PC-3 (cell line): Measurements from ENCODE around the gene TAGLN2. TPM values are rescaled to one million over a fixed set of nuclear protein-coding genes. Genes with fewer than 3 reads are reported as not detected.

ENCODE experiments used
- ATAC-seq: fragments of 200-7000 bp; cut with Tn5 transposase; 2 replicates; pipeline ENCODE4 v1.9.1; 2020; ENCODE audit warnings: mild to moderate bottlenecking, moderate library complexity
- BruUV-seq: library from RNA; stranded (reverse); fragments of 400-500 nt; replicated peaks from 2 replicates; lab custom pipeline; 2021; lab: Mats Ljungman, UMichigan
- CTCF ChIA-PET: fragments of 300-600 bp; sonication (Branson Sonifier 250); formaldehyde crosslinking; loops from one replicate; lab custom pipeline; 2022; ENCODE audit warnings: antibody characterized with exemption; lab: Charles Lee
- POLR2A ChIA-PET: fragments of 300-600 bp; sonication (Branson Sonifier 250); formaldehyde crosslinking; loops from one replicate; lab custom pipeline; 2022; ENCODE audit warnings: antibody characterized with exemption; ENCODE audit not compliant: unreplicated experiment; lab: Charles Lee
- DNase-seq: peaks from one replicate; pipeline ENCODE4 v3.0.0-alpha.2; 2015
- H2AFZ ChIP-seq: fragments of 300-600 bp; sonication (generic); 2 replicates; pipeline ENCODE4 v1.6.0; 2016; ENCODE audit warnings: antibody characterized with exemption, low read length
- H3F3A ChIP-seq: fragments of 300-600 bp; sonication (generic); one replicate; pipeline ENCODE4 v1.6.0; 2017; ENCODE audit warnings: antibody characterized with exemption, low read length, control low read depth, mild to moderate bottlenecking; ENCODE audit not compliant: unreplicated experiment
- H3K27ac ChIP-seq: fragments of 300-600 bp; sonication (generic); 2 replicates; pipeline ENCODE4 v1.5.1; 2016; ENCODE audit warnings: mild to moderate bottlenecking, low read length
- H3K27me3 ChIP-seq: fragments of 300-600 bp; sonication (generic); 2 replicates; pipeline ENCODE4 v1.6.1; 2016; ENCODE audit warnings: low read length, mixed read lengths
- H3K36me3 ChIP-seq: fragments of 300-600 bp; sonication (generic); 2 replicates; pipeline ENCODE4 v1.6.1; 2016; ENCODE audit warnings: low read depth, mixed run types, low read length, mixed read lengths
- H3K4me1 ChIP-seq: fragments of 300-600 bp; sonication (generic); 2 replicates; pipeline ENCODE4 v1.5.1; 2016; ENCODE audit warnings: low read length; ENCODE audit not compliant: insufficient read depth
- H3K4me2 ChIP-seq: fragments of 300-600 bp; sonication (generic); 2 replicates; pipeline ENCODE4 v1.6.0; 2016; ENCODE audit warnings: low read length
- H3K4me3 ChIP-seq: fragments of 300-600 bp; sonication (generic); 2 replicates; pipeline ENCODE4 v1.5.1; 2016; ENCODE audit warnings: mild to moderate bottlenecking, low read length, mixed read lengths
- H3K79me2 ChIP-seq: fragments of 300-600 bp; sonication (generic); 2 replicates; pipeline ENCODE4 v1.6.1; 2017; ENCODE audit warnings: low read length, mixed read lengths
- H3K9ac ChIP-seq: fragments of 300-600 bp; sonication (generic); 2 replicates; pipeline ENCODE4 v1.6.0; 2016; ENCODE audit warnings: mild to moderate bottlenecking, low read length
- H3K9me2 ChIP-seq: fragments of 300-600 bp; sonication (generic); replicated peaks from 2 replicates; pipeline ENCODE4 v1.6.1; 2016; ENCODE audit warnings: mixed run types, low read length, mixed read lengths
- H3K9me3 ChIP-seq: fragments of 300-600 bp; sonication (generic); 2 replicates; pipeline ENCODE4 v1.6.1; 2016; ENCODE audit warnings: low read length, mixed read lengths
- H4K20me1 ChIP-seq: fragments of 300-600 bp; sonication (generic); 2 replicates; pipeline ENCODE4 v1.6.1; 2016; ENCODE audit warnings: low read length, mixed read lengths
- EZH2 ChIP-seq: fragments of 300-600 bp; sonication (generic); IDR thresholded peaks from one replicate; pipeline ENCODE4 v1.6.1; 2017; ENCODE audit warnings: antibody characterized with exemption, mild to moderate bottlenecking, low read length; ENCODE audit not compliant: unreplicated experiment
- EZH2phosphoT487 ChIP-seq: fragments of 300-600 bp; sonication (generic); IDR thresholded peaks from 2 replicates; pipeline ENCODE4 v1.6.1; 2018; ENCODE audit warnings: mild to moderate bottlenecking, antibody characterized with exemption, low read length, borderline replicate concordance
- intact Hi-C: fragments of 100-400 bp; cut with micrococcal nuclease; formaldehyde crosslinking; loops from 2 replicates; pipeline ENCODE4 v1.9.0; 2023
- total RNA-seq: library from RNA; depleted of rRNA; stranded (reverse); fragments of >200 nt; gene quantifications from 2 replicates; pipeline ENCODE4 v1.2.3, GENCODE V29; 2014
- TF ChIP-seq, protein P1 (sequence below): fragments of 300-600 bp; sonication (generic); conservative IDR thresholded peaks from 2 replicates; pipeline ENCODE4 v1.5.1; 2017; ENCODE audit warnings: antibody characterized with exemption, low read depth, mild to moderate bottlenecking, low read length

Gene TAGLN2
- total RNA-seq, 1 experiment from 2014 or later = 1,584 TPM

DNA sequence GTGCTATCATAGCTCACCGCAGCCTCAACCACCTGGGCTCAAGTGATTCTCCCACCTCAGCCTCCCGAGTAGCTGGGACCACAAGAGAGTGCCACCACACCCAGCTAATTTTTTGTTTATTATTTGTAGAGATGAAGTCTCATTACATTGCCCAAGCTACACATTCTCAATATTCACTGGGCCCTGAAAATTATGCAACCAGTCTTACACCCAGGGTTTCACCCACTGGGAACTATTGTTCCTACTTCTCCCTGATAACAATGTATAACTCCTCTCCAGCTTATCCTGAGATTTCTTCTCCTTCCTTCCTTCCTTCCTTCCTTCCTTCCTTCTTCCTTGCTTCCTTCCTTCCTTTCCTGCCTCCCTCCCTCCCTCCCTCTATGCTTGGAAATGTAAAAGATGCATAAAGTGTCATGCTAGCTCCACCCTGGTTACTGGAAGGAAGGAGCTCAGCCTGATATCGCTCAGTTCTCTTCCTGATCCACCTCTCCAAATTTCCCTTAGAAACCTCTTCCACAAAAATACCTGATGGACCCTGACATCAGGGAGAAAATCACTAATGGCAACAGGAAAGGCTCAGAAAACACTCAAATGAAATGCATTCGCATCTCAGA, 51.7 kb downstream of the TAGLN2 start:
- POLR2A ChIA-PET = no interaction called here
- TF ChIP-seq, protein P1, sequence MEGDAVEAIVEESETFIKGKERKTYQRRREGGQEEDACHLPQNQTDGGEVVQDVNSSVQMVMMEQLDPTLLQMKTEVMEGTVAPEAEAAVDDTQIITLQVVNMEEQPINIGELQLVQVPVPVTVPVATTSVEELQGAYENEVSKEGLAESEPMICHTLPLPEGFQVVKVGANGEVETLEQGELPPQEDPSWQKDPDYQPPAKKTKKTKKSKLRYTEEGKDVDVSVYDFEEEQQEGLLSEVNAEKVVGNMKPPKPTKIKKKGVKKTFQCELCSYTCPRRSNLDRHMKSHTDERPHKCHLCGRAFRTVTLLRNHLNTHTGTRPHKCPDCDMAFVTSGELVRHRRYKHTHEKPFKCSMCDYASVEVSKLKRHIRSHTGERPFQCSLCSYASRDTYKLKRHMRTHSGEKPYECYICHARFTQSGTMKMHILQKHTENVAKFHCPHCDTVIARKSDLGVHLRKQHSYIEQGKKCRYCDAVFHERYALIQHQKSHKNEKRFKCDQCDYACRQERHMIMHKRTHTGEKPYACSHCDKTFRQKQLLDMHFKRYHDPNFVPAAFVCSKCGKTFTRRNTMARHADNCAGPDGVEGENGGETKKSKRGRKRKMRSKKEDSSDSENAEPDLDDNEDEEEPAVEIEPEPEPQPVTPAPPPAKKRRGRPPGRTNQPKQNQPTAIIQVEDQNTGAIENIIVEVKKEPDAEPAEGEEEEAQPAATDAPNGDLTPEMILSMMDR = no peak
- no peak for TF ChIP-seq EZH2
- CTCF ChIA-PET = no interaction called here
- H3K79me2 ChIP-seq = no peaks in the 10 kb centered on the region
- no peak overlapping the region for H3K4me3 ChIP-seq
- peaks cover 15% of the 10 kb centered on the region for H3K4me1 ChIP-seq
- intact Hi-C loops = no loop called here
- H2AFZ ChIP-seq = no peak overlapping the region
- H3K9ac ChIP-seq = no peak overlapping the region
- ATAC-seq (no peak), DNase-seq (no peak)
- H3K9me2 ChIP-seq = no peaks in the 10 kb centered on the region
- no peaks in the 10 kb centered on the region for H3F3A ChIP-seq
- H3K36me3 ChIP-seq = no peaks in the 10 kb centered on the region
- H3K27me3 ChIP-seq = no peaks in the 10 kb centered on the region
- H4K20me1 ChIP-seq = no peaks in the 10 kb centered on the region
- no peak overlapping the region for H3K4me2 ChIP-seq
- H3K9me3 ChIP-seq = no peaks in the 10 kb centered on the region
- H3K27ac ChIP-seq = no peak overlapping the region
- no TSS peak for BruUV-seq

DNA sequence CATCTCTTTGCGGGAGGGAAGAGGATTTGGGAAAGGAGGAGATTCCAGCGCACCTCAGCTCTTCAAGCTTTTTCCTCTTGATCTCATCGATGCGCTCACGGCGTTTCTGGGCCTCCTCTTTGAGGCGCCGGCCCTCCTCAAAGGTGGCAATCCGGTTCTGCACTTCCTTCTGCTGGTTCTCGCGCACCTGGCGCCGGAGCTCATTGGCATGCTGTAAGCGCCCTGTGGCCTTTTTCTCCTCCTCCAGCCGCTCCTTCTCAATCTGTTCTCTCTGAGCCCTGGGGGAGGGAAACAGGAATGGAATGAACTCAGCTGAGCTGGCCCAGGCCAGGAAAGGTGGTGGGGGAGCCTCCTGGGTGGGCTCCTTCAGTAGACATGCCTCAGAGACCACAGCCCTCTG, 52.4 kb downstream of the TAGLN2 start:
- ChIA-PET CTCF (no interaction called here), POLR2A (no interaction called here)
- Histone ChIP-seq H4K20me1 (no peaks in the 10 kb centered on the region), H3K27me3 (no peaks in the 10 kb centered on the region), H3K79me2 (no peaks in the 10 kb centered on the region), H3K27ac (no peak overlapping the region), H3K9ac (no peak overlapping the region), H3K9me2 (no peaks in the 10 kb centered on the region), H3K4me2 (no peak overlapping the region), H3K9me3 (no peaks in the 10 kb centered on the region), H3F3A (no peaks in the 10 kb centered on the region), H3K36me3 (no peaks in the 10 kb centered on the region), H3K4me3 (no peak overlapping the region), H3K4me1 (peaks cover 17% of the 10 kb centered on the region), H2AFZ (no peak overlapping the region)
- no TSS peak for BruUV-seq
- ATAC-seq (no peak), DNase-seq (no peak)
- TF ChIP-seq EZH2phosphoT487 (no peak), EZH2 (no peak)
- TF ChIP-seq, protein P1 = no peak
- intact Hi-C loops = no loop called here

DNA sequence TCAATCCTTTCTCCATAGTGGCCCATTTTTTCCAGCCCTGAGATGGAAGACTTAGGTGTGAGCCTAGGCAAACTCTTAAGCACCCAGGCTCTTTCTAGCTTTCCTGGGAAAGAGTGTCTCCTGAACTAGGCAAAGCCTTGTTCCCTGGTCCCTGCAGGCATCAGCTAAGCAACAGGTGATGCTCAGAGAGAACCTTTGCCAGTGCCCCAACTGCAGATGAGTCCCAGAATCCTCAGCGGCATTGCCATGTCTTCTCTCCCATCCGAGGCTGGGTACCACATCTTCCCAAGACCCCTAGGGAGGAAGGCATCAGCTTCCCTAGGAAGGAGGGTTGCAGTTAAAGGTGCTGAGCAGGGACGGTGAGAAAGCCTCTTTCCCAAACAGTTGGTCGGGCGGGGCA, 54.6 kb downstream of the TAGLN2 start:
- intact Hi-C loops = no loop called here
- H3K4me1 ChIP-seq = peaks cover 17% of the 10 kb centered on the region
- no peaks in the 10 kb centered on the region for H3K9me2 ChIP-seq
- H3K79me2 ChIP-seq = no peaks in the 10 kb centered on the region
- no peaks in the 10 kb centered on the region for H3K27me3 ChIP-seq
- DNase-seq (no peak), ATAC-seq (no peak)
- H2AFZ ChIP-seq = no peak overlapping the region
- ChIA-PET CTCF (no interaction called here), POLR2A (no interaction called here)
- no peaks in the 10 kb centered on the region for H4K20me1 ChIP-seq
- no peak overlapping the region for H3K4me2 ChIP-seq
- H3F3A ChIP-seq = no peaks in the 10 kb centered on the region
- H3K9me3 ChIP-seq = no peaks in the 10 kb centered on the region
- H3K27ac ChIP-seq = no peak overlapping the region
- BruUV-seq = no TSS peak
- TF ChIP-seq EZH2phosphoT487 (no peak), EZH2 (no peak)
- TF ChIP-seq, protein P1 = no peak
- no peak overlapping the region for H3K4me3 ChIP-seq
- H3K9ac ChIP-seq = no peak overlapping the region
- no peaks in the 10 kb centered on the region for H3K36me3 ChIP-seq
